ENCODE measurements around the gene PGAM5. TPM values are rescaled to one million over a fixed set of nuclear protein-coding genes. Genes with fewer than 3 reads are reported as not detected.

PGAM5 gene
- total and polyA plus RNA-seq, 10 of the 15 experiments (the other 5 are each of a cell fraction or from before 2014, with no cell fraction given) = 8.2 to 90.9 (median 45.3) TPM

DNA sequence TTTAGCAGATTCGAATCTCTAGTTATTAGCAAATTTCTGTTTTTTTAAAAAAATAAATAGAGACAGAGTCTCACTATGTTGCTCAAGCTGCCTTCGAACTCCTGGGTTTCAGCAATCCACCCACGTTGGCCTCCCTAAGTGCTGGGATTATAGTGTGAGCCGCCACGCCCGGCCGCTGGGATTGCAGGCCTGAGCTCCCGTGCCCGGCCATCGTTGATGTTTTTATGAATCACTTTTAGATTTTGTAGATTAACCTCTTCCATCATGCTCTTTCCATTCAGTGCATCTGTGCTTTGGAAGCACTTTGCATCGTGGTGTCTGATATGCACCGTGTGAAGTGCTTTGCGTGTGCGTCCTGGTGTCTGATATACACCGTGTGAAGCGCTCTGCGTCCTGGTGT, 20.9 kb downstream of the PGAM5 start:
- FAIRE-seq (no peak), DNase-seq (ENCODE audit: low read depth, low spot score) (no peak), ATAC-seq (no peak)
- H3K4me2 ChIP-seq (ENCODE audit: control insufficient read depth, insufficient read depth) = no peak overlapping the region
- no peaks in the 10 kb centered on the region; the same call in 2 of the 3 replicates for H3K9me3 ChIP-seq (replicated peaks; ENCODE audit: control insufficient read depth, insufficient read depth, low read length)
- H3K27ac ChIP-seq (ENCODE audit: control insufficient read depth, insufficient read depth) = no peak overlapping the region
- POLR2A ChIA-PET = no interaction called here
- H2AFZ ChIP-seq (ENCODE audit: control insufficient read depth, low read depth, low read length) = no peak overlapping the region
- H3K79me2 ChIP-seq (ENCODE audit: control insufficient read depth, insufficient read depth, low read length) = no peaks in the 10 kb centered on the region
- CTCF ChIA-PET = no interaction called here
- H3K4me3 ChIP-seq = no peak overlapping the region
- no TSS peak for BruUV-seq (replicated peaks)
- SMC1A ChIA-PET (ENCODE audit: uncharacterized antibody, unreplicated experiment) = no interaction called here
- no peaks in the 10 kb centered on the region for H3K4me1 ChIP-seq (ENCODE audit: control insufficient read depth, insufficient read depth, low read length)
- RAD21 ChIA-PET (ENCODE audit: unreplicated experiment) = no interaction called here
- no peak overlapping the region for H3K9ac ChIP-seq (ENCODE audit: control insufficient read depth, insufficient read depth, low read length)
- no peaks in the 10 kb centered on the region for H3K27me3 ChIP-seq (replicated peaks in 1 of 2; ENCODE audit: control insufficient read depth in 2 of 2, insufficient read depth in 2 of 2, low read length in 1 of 2)
- peaks cover 31 to 46% of the 10 kb centered on the region in 2 experiments for H3K36me3 ChIP-seq (ENCODE audit: control insufficient read depth in 2 of 2, insufficient read depth in 2 of 2, low read length in 1 of 2)
- 95% methylated on average over 17 of the region's 17 CpGs for WGBS (ENCODE audit: insufficient coverage, insufficient replicate concordance, low lambda C conversion rate, missing lambda C conversion rate)
- intact Hi-C loops (cut with micrococcal nuclease; ENCODE audit: unreplicated experiment) = no loop called here
- no peak for TF ChIP-seq ZSCAN29 (IDR thresholded peaks at IDR 0.05)
- no peak for TF ChIP-seq STAT1 (conservative IDR thresholded peaks at IDR 0.05)
- TF ChIP-seq RUNX3 (IDR thresholded peaks at IDR 0.05; ENCODE audit: low read length) = no peak
- TF ChIP-seq ASH2L (IDR thresholded peaks at IDR 0.05; ENCODE audit: borderline replicate concordance, low read depth) = no peak
- no peak for TF ChIP-seq NFYB (IDR thresholded peaks at IDR 0.05; ENCODE audit: insufficient read depth, low read depth, low read length)
- TF ChIP-seq, protein P1, sequence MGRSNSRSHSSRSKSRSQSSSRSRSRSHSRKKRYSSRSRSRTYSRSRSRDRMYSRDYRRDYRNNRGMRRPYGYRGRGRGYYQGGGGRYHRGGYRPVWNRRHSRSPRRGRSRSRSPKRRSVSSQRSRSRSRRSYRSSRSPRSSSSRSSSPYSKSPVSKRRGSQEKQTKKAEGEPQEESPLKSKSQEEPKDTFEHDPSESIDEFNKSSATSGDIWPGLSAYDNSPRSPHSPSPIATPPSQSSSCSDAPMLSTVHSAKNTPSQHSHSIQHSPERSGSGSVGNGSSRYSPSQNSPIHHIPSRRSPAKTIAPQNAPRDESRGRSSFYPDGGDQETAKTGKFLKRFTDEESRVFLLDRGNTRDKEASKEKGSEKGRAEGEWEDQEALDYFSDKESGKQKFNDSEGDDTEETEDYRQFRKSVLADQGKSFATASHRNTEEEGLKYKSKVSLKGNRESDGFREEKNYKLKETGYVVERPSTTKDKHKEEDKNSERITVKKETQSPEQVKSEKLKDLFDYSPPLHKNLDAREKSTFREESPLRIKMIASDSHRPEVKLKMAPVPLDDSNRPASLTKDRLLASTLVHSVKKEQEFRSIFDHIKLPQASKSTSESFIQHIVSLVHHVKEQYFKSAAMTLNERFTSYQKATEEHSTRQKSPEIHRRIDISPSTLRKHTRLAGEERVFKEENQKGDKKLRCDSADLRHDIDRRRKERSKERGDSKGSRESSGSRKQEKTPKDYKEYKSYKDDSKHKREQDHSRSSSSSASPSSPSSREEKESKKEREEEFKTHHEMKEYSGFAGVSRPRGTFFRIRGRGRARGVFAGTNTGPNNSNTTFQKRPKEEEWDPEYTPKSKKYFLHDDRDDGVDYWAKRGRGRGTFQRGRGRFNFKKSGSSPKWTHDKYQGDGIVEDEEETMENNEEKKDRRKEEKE (IDR thresholded peaks at IDR 0.05) = no peak
- TF ChIP-seq, protein P2, sequence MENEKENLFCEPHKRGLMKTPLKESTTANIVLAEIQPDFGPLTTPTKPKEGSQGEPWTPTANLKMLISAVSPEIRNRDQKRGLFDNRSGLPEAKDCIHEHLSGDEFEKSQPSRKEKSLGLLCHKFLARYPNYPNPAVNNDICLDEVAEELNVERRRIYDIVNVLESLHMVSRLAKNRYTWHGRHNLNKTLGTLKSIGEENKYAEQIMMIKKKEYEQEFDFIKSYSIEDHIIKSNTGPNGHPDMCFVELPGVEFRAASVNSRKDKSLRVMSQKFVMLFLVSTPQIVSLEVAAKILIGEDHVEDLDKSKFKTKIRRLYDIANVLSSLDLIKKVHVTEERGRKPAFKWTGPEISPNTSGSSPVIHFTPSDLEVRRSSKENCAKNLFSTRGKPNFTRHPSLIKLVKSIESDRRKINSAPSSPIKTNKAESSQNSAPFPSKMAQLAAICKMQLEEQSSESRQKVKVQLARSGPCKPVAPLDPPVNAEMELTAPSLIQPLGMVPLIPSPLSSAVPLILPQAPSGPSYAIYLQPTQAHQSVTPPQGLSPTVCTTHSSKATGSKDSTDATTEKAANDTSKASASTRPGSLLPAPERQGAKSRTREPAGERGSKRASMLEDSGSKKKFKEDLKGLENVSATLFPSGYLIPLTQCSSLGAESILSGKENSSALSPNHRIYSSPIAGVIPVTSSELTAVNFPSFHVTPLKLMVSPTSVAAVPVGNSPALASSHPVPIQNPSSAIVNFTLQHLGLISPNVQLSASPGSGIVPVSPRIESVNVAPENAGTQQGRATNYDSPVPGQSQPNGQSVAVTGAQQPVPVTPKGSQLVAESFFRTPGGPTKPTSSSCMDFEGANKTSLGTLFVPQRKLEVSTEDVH (IDR thresholded peaks at IDR 0.05; ENCODE audit: low read depth, partially characterized antibody) = no peak
- no peak for TF ChIP-seq HDAC6 (IDR thresholded peaks at IDR 0.05; ENCODE audit: unreplicated experiment)
- no peak for TF ChIP-seq EP300 (IDR thresholded peaks at IDR 0.05; ENCODE audit: borderline replicate concordance in 1 of 2, control insufficient read depth in 1 of 2, low read depth in 2 of 2, low read length in 2 of 2)
- TF ChIP-seq ZZZ3 (IDR thresholded peaks at IDR 0.05; ENCODE audit: control insufficient read depth, insufficient read length, low read depth) = no peak
- in situ Hi-C loops (cut with MboI) = no loop called here
- no peaks in the 10 kb centered on the region for H4K20me1 ChIP-seq (ENCODE audit: control insufficient read depth, insufficient read depth)

Measured in GM12878 (cell line).